ENCODE measurements around the gene UVSSA.

UVSSA gene

GRCh38 chr4:1348746-1349145, 1.7 kb downstream of the UVSSA start:
- ChIA-PET POLR2A (no interaction called here), CTCF (interaction anchor here (1.2 to 5.1 kb wide), 6 partner anchors 10 to 379 kb away, joined by 3 to 55 read pairs (median 5); no protein-coding TSS in a partner anchor)
- no peak for TF ChIP-seq CTCF (IDR thresholded peaks at IDR 0.05; ENCODE audit: insufficient read depth, low read length, missing control alignments)

GRCh38 chr4:1349359-1350168, 2.6 kb downstream of the UVSSA start:
- ChIA-PET POLR2A (interaction anchor here (0.6 kb wide), 1 partner anchor 994 kb away, joined by 4 read pairs; no protein-coding TSS in a partner anchor), CTCF (interaction anchor here (0.8 to 5.1 kb wide), 6 partner anchors 9 to 378 kb away, joined by 3 to 55 read pairs (median 5); no protein-coding TSS in a partner anchor)
- no peak for TF ChIP-seq CTCF (IDR thresholded peaks at IDR 0.05; ENCODE audit: insufficient read depth, low read length, missing control alignments)
- no peak overlapping the region for H3K4me3 ChIP-seq (ENCODE audit: low read depth, low read length)
- no peak for DNase-seq (ENCODE audit: low read depth, low spot score)

More at GRCh38 chr4:1348746-1349145, 1.7 kb downstream of the UVSSA start:
- no peak for DNase-seq (ENCODE audit: low read depth, low spot score)
- H3K4me3 ChIP-seq (ENCODE audit: low read depth, low read length): no peak overlapping the region

- no peak for TF ChIP-seq CTCF (IDR thresholded peaks at IDR 0.05; ENCODE audit: insufficient read depth, low read length, missing control alignments)
- no peak overlapping the region for H3K4me3 ChIP-seq (ENCODE audit: low read depth, low read length)
- CTCF ChIA-PET: interaction anchor here (0.8 to 5.1 kb wide), 8 partner anchors 8 to 279 kb away, joined by 3 to 55 read pairs (median 4); no protein-coding TSS in a partner anchor
- POLR2A ChIA-PET: no interaction called here
- DNase-seq (ENCODE audit: low read depth, low spot score): no peak
Observed at GRCh38 chr4:1350169-1350520, 3.1 kb downstream of the UVSSA start.

GRCh38 chr4:1351854-1352566, 5.0 kb downstream of the UVSSA start:
- TF ChIP-seq CTCF (IDR thresholded peaks at IDR 0.05; ENCODE audit: insufficient read depth, low read length, missing control alignments): peak; percentile 96
- no peak for DNase-seq (ENCODE audit: low read depth, low spot score)
- CTCF ChIA-PET: interaction anchor here (0.8 to 7.8 kb wide), 9 partner anchors 9 to 374 kb away, joined by 3 to 106 read pairs (median 7); no protein-coding TSS in a partner anchor

GRCh38 chr4:1352567-1352900, 5.5 kb downstream of the UVSSA start:
- POLR2A ChIA-PET: interaction anchor here (1.1 kb wide), 1 partner anchor 43 kb away, joined by 3 read pairs; no protein-coding TSS in a partner anchor
- no peak for TF ChIP-seq CTCF (IDR thresholded peaks at IDR 0.05; ENCODE audit: insufficient read depth, low read length, missing control alignments)
- CTCF ChIA-PET: interaction anchor here (0.8 to 7.8 kb wide), 9 partner anchors 9 to 374 kb away, joined by 3 to 106 read pairs (median 8); no protein-coding TSS in a partner anchor
- no peak for DNase-seq (ENCODE audit: low read depth, low spot score)
- H3K4me3 ChIP-seq (ENCODE audit: low read depth, low read length): no peak overlapping the region

More at GRCh38 chr4:1351854-1352566, 5.0 kb downstream of the UVSSA start:
- no peak overlapping the region for H3K4me3 ChIP-seq (ENCODE audit: low read depth, low read length)
- POLR2A ChIA-PET: interaction anchor here (1.1 kb wide), 1 partner anchor 43 kb away, joined by 3 read pairs; no protein-coding TSS in a partner anchor
